ENCODE measurements around the gene IKZF3. TPM values are rescaled to one million over a fixed set of nuclear protein-coding genes. Genes with fewer than 3 reads are reported as not detected.
A peak's percentile ranks its signal among the peaks of the same experiment; 100 is the strongest.

The IKZF3 gene
- total and polyA plus RNA-seq, 2 donors from 2014 or later = 0.09 to 10.2 TPM

DNA sequence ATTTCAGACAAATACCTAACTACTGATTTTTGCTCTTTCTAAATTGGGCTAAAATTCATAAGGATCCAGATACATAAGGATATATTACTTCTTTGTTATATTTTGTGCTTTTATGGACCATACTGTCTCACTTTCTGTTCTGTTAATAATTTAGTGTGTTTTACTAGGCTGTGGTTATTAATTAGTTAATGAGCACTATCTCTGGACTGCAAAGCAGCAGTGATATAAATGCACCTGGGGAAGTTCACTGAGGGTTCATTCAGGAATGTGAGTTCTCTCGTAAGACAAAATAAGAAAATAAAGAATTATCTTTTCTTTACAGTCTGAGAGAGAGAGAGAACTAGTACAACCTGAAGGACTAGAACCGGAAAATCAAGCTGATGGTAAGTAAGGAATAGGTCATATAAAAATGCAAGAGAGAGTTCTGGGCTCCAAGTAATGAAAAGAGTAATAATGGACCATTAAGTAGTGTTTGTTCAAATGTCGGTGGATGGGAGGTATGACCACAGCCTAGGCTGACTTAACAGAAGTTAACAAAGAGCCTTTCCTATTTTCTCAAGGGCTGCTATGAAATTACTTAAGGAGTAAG is 55.6 kb downstream of the IKZF3 start:
- TF ChIP-seq, protein P1, sequence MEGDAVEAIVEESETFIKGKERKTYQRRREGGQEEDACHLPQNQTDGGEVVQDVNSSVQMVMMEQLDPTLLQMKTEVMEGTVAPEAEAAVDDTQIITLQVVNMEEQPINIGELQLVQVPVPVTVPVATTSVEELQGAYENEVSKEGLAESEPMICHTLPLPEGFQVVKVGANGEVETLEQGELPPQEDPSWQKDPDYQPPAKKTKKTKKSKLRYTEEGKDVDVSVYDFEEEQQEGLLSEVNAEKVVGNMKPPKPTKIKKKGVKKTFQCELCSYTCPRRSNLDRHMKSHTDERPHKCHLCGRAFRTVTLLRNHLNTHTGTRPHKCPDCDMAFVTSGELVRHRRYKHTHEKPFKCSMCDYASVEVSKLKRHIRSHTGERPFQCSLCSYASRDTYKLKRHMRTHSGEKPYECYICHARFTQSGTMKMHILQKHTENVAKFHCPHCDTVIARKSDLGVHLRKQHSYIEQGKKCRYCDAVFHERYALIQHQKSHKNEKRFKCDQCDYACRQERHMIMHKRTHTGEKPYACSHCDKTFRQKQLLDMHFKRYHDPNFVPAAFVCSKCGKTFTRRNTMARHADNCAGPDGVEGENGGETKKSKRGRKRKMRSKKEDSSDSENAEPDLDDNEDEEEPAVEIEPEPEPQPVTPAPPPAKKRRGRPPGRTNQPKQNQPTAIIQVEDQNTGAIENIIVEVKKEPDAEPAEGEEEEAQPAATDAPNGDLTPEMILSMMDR (IDR thresholded peaks at IDR 0.05; ENCODE audit: borderline replicate concordance, extremely low read depth, insufficient read depth) = no peak
- Histone ChIP-seq H3K27ac (ENCODE audit: low read depth in 2 of 2, low read length in 2 of 2) (no peak overlapping the region), H3K4me3 (ENCODE audit: low read length in 3 of 3) (no peak overlapping the region), H3K36me3 (ENCODE audit: control insufficient read depth in 2 of 3, insufficient read depth in 3 of 3, low read length in 3 of 3) (no peaks in the 10 kb centered on the region), H3K9ac (ENCODE audit: low read length in 3 of 3) (no peak overlapping the region), H3K9me3 (ENCODE audit: control insufficient read depth in 2 of 3, insufficient read depth in 1 of 3, low read length in 3 of 3) (no peaks in the 10 kb centered on the region), H3K27me3 (ENCODE audit: control insufficient read depth, insufficient read depth, low read length) (no peaks in the 10 kb centered on the region), H3K4me1 (ENCODE audit: control insufficient read depth in 2 of 3, insufficient read depth in 2 of 3, low read depth in 1 of 3, low read length in 3 of 3) (no peaks in the 10 kb centered on the region)
- FAIRE-seq (no peak), DNase-seq (peak in 2 of 5 donors; percentile 42 to 45)
- intact Hi-C loops (cut with DNase I) = no loop called here

DNA sequence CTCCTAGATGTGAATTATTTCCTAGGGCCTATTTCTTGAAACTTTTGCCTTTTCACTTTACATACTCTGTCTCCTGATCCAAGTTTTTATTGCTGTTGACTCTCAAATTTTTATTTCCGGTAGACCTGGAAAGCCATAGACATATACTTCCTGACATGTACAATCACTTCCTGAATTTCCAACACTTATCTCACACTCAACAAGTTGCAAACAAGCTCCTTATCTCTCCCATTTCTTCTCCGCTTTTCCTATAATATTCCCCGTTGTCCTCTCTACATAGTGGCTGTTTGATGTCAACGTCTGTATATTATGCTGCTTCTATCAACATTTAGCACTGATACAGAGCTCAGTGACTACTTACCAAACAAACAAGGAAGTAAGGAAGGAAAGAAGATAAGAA is 59.3 kb downstream of the IKZF3 start:
- Histone ChIP-seq H3K36me3 (ENCODE audit: control insufficient read depth in 2 of 3, insufficient read depth in 3 of 3, low read length in 3 of 3) (no peaks in the 10 kb centered on the region), H3K4me1 (ENCODE audit: control insufficient read depth in 2 of 3, insufficient read depth in 2 of 3, low read depth in 1 of 3, low read length in 3 of 3) (no peaks in the 10 kb centered on the region), H3K9me3 (ENCODE audit: control insufficient read depth in 2 of 3, insufficient read depth in 1 of 3, low read length in 3 of 3) (no peaks in the 10 kb centered on the region), H3K27me3 (ENCODE audit: control insufficient read depth, insufficient read depth, low read length) (no peaks in the 10 kb centered on the region), H3K27ac (ENCODE audit: low read depth in 2 of 2, low read length in 2 of 2) (no peak overlapping the region), H3K9ac (ENCODE audit: low read length in 3 of 3) (no peak overlapping the region), H3K4me3 (ENCODE audit: low read length in 3 of 3) (no peak overlapping the region)
- intact Hi-C loops (cut with DNase I) = no loop called here
- FAIRE-seq (no peak), DNase-seq (no peak)
- TF ChIP-seq, protein P1 (IDR thresholded peaks at IDR 0.05; ENCODE audit: borderline replicate concordance, extremely low read depth, insufficient read depth) = no peak

DNA sequence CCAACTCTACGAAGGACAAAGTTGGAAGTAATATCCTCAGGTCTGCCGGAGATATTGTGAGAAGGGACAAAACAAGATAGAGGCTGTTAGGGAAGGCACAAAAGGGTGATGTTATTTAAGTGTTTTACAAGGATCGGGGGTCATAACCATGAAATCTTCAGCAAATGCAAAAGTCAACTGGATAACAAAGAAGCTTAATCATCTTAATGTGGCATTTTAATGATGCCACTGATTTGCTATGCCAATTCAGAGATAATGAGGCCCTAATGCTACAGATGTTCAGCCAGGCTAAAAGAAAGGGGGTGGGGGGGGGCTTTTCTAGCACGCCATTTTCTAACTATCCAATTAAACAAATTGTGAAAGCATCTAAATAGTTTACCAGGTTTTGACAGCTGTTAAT is 63.1 kb downstream of the IKZF3 start:
- Histone ChIP-seq H3K9ac (ENCODE audit: low read length in 3 of 3) (no peak overlapping the region), H3K27me3 (ENCODE audit: control insufficient read depth, insufficient read depth, low read length) (no peaks in the 10 kb centered on the region), H3K27ac (ENCODE audit: low read depth in 2 of 2, low read length in 2 of 2) (no peak overlapping the region), H3K4me1 (ENCODE audit: control insufficient read depth in 2 of 3, insufficient read depth in 2 of 3, low read depth in 1 of 3, low read length in 3 of 3) (no peaks in the 10 kb centered on the region), H3K4me3 (ENCODE audit: low read length in 3 of 3) (no peak overlapping the region), H3K36me3 (ENCODE audit: control insufficient read depth in 2 of 3, insufficient read depth in 3 of 3, low read length in 3 of 3) (no peaks in the 10 kb centered on the region), H3K9me3 (ENCODE audit: control insufficient read depth in 2 of 3, insufficient read depth in 1 of 3, low read length in 3 of 3) (no peaks in the 10 kb centered on the region)
- FAIRE-seq = no peak
- intact Hi-C loops (cut with DNase I) = no loop called here
- TF ChIP-seq, protein P1 (IDR thresholded peaks at IDR 0.05; ENCODE audit: borderline replicate concordance, extremely low read depth, insufficient read depth) = no peak
- no peak for DNase-seq

DNA sequence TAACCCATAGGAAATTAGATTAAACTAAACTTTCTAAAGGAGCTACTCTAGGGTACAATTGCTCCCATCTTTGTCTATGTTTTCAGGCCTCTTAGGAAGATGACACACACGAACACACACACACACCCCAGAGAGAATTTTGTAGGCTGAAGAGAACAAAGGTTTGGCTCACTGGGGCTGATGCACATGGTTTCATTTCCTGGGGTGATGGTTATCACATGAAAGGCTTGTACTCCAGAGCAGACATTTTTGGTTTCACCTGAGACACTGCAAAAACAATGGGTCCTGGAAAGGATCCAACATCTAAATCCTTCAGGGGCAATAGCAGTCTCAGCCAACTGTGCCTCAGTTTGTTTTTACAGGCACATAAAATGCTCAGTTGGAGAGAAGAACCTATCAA is 63.6 kb downstream of the IKZF3 start:
- Histone ChIP-seq H3K9me3 (ENCODE audit: control insufficient read depth in 2 of 3, insufficient read depth in 1 of 3, low read length in 3 of 3) (no peaks in the 10 kb centered on the region), H3K4me1 (ENCODE audit: control insufficient read depth in 2 of 3, insufficient read depth in 2 of 3, low read depth in 1 of 3, low read length in 3 of 3) (no peaks in the 10 kb centered on the region), H3K36me3 (ENCODE audit: control insufficient read depth in 2 of 3, insufficient read depth in 3 of 3, low read length in 3 of 3) (no peaks in the 10 kb centered on the region), H3K27me3 (ENCODE audit: control insufficient read depth, insufficient read depth, low read length) (no peaks in the 10 kb centered on the region), H3K4me3 (ENCODE audit: low read length in 3 of 3) (no peak overlapping the region), H3K27ac (ENCODE audit: low read depth in 2 of 2, low read length in 2 of 2) (no peak overlapping the region), H3K9ac (ENCODE audit: low read length in 3 of 3) (no peak overlapping the region)
- DNase-seq = peak in 1 of 5 donors; percentile 7
- no peak for FAIRE-seq
- intact Hi-C loops (cut with DNase I) = no loop called here
- TF ChIP-seq, protein P1 (IDR thresholded peaks at IDR 0.05; ENCODE audit: borderline replicate concordance, extremely low read depth, insufficient read depth) = no peak

Measured in kidney (tissue), 14 donors.